B cell (primary cell): ENCODE results near the gene PDZD7.

Experiments used
- EZH2 ChIP-seq: IDR thresholded peaks from 2 replicates; pipeline ENCODE4 v1.6.1; 2012; ENCODE audit warnings: borderline replicate concordance, low read depth, mild to moderate bottlenecking, moderate library complexity, low read length; ENCODE audit not compliant: insufficient read depth, poor library complexity, severe bottlenecking
- TF ChIP-seq, protein P1 (sequence below): fragments of 200-600 bp; IDR thresholded peaks from one replicate; pipeline ENCODE4 v1.8.0; 2022; ENCODE audit warnings: antibody characterized with exemption, mild to moderate bottlenecking

DNA sequence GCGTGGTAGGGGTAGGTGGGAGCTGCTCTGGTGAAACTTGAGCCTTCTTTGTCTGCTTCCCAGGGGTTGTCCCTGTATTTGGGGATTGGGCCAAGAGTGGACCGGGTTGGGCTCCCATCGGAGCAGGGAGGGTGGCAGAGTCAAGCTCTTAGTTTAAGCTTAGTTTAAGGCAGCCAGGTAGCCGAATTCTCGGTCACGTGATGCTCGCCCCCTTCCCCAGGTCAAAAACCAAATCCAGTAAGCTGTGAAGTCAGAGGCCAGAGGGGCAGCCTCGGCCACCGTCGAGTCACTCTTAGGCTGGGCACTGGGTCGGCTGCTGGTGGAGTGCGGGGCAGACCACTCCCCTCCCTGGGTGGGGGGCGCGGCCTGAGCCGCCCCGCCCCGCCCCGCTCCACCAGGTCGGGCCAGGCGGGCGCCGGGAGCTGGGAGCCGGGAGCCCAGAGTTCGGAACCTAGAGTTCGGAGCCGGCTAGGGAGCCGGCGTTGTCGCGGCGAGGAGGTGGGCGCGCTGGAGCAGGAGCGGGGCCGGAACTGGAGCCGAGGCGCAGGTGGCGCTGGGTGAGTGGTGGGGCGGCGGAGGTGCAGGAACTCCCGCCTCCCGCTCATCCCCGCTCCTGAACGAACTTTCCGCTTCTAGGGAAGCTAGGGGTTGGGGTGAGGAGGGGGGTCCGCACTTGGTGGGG lies 34.1 kb downstream of the PDZD7 start:
- no peak for TF ChIP-seq EZH2
- TF ChIP-seq, protein P1, sequence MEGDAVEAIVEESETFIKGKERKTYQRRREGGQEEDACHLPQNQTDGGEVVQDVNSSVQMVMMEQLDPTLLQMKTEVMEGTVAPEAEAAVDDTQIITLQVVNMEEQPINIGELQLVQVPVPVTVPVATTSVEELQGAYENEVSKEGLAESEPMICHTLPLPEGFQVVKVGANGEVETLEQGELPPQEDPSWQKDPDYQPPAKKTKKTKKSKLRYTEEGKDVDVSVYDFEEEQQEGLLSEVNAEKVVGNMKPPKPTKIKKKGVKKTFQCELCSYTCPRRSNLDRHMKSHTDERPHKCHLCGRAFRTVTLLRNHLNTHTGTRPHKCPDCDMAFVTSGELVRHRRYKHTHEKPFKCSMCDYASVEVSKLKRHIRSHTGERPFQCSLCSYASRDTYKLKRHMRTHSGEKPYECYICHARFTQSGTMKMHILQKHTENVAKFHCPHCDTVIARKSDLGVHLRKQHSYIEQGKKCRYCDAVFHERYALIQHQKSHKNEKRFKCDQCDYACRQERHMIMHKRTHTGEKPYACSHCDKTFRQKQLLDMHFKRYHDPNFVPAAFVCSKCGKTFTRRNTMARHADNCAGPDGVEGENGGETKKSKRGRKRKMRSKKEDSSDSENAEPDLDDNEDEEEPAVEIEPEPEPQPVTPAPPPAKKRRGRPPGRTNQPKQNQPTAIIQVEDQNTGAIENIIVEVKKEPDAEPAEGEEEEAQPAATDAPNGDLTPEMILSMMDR: no peak
